ELF-1 (cell line): ENCODE results near the gene TMEM169.
"Not testable (repeated sequence)": the region's sequence is repeated elsewhere in the genome, so short reads cannot be mapped to it uniquely, and the experiment has no call there.

Source experiments
- DNase-seq: peaks from one replicate; pipeline ENCODE4 v3.0.0-alpha.2; 2016; ENCODE audit warnings: low read depth, low spot score

TMEM169 gene

GRCh38 chr2:216131175-216131926 is 49.6 kb downstream of the TMEM169 start:
- DNase-seq: no peak

- DNase-seq: no peak
Measured at GRCh38 chr2:216132585-216132984, 50.9 kb downstream of the TMEM169 start.

- DNase-seq: no peak
Measured at GRCh38 chr2:216133397-216133796, 51.7 kb downstream of the TMEM169 start.

- DNase-seq: no peak
Measured at GRCh38 chr2:216134958-216135541, 53.3 kb downstream of the TMEM169 start.

- no peak for DNase-seq
Measured at GRCh38 chr2:216139884-216140283, 58.2 kb downstream of the TMEM169 start.

- DNase-seq: not testable (repeated sequence)
Measured at GRCh38 chr2:216141516-216141915, 59.8 kb downstream of the TMEM169 start.

GRCh38 chr2:216142540-216142939 is 60.8 kb downstream of the TMEM169 start:
- no peak for DNase-seq

GRCh38 chr2:216144372-216144771 is 62.7 kb downstream of the TMEM169 start:
- no peak for DNase-seq

GRCh38 chr2:216144857-216145256 is 63.1 kb downstream of the TMEM169 start:
- no peak for DNase-seq

- no peak for DNase-seq
Measured at GRCh38 chr2:216146573-216146972, 64.9 kb downstream of the TMEM169 start.

- no peak for DNase-seq
Measured at GRCh38 chr2:216147172-216148131, 65.7 kb downstream of the TMEM169 start.

GRCh38 chr2:216148983-216149382 is 67.3 kb downstream of the TMEM169 start:
- no peak for DNase-seq

GRCh38 chr2:216149741-216150140 is 68.0 kb downstream of the TMEM169 start:
- DNase-seq: no peak

- DNase-seq: no peak
Measured at GRCh38 chr2:216151313-216152025, 69.8 kb downstream of the TMEM169 start.
